Keratinocyte (primary cell): ENCODE data around the gene NCBP2. TPM values are rescaled to one million over a fixed set of nuclear protein-coding genes. Genes with fewer than 3 reads are reported as not detected.

ENCODE experiments used
- DNase-seq: peaks from one replicate; pipeline ENCODE4 v3.0.0-alpha.2; 2011; ENCODE audit warnings: low read depth, missing footprints, low spot score
- FAIRE-seq: peaks from 2 replicates; lab custom pipeline; 2011; peaks lifted over from hg19 to GRCh38; lab: Jason Lieb, UNC
- H2AFZ ChIP-seq: 2 replicates; pipeline ENCODE4 v1.6.0; 2012; ENCODE audit warnings: low read length, control low read depth, inconsistent platforms; ENCODE audit not compliant: control insufficient read depth
- H3K27ac ChIP-seq: 2 replicates; pipeline ENCODE4 v1.5.1; 2011; ENCODE audit warnings: low read length; ENCODE audit not compliant: control insufficient read depth, insufficient read depth
- H3K27me3 ChIP-seq: 3 replicates; pipeline ENCODE4 v1.6.0; 2011; ENCODE audit warnings: low read length; ENCODE audit not compliant: control insufficient read depth, insufficient read depth; ENCODE audit errors: extremely low read depth
- H3K36me3 ChIP-seq, 2 experiments: 2 replicates in 1 of 2; 3 replicates in 1 of 2; pipeline ENCODE4 v1.5.1; 2011; ENCODE audit warnings: low read length in 2 of 2, mild to moderate bottlenecking in 1 of 2; ENCODE audit not compliant: control insufficient read depth in 2 of 2, insufficient read depth in 2 of 2; ENCODE audit errors: extremely low read depth in 1 of 2
- H3K4me1 ChIP-seq: 3 replicates; pipeline ENCODE4 v1.5.1; 2011; ENCODE audit warnings: low read length; ENCODE audit not compliant: control insufficient read depth, insufficient read depth; ENCODE audit errors: extremely low read depth
- H3K4me2 ChIP-seq: 3 replicates; pipeline ENCODE4 v1.6.0; 2011; ENCODE audit warnings: low read depth, low read length; ENCODE audit not compliant: control insufficient read depth, insufficient read depth; ENCODE audit errors: extremely low read depth
- H3K4me3 ChIP-seq, 3 experiments: fragments of 200-600 bp in 1 of 3; sonication (generic) in 1 of 3; 2 replicates in 2 of 3; 3 replicates in 1 of 3; pipeline ENCODE4 v1.5.1; 2011 to 2016; ENCODE audit warnings: low read length in 3 of 3, mild to moderate bottlenecking in 3 of 3, control low read depth in 2 of 3, inconsistent platforms in 1 of 3, low read depth in 1 of 3, mixed read lengths in 1 of 3, mixed run types in 1 of 3, moderate library complexity in 1 of 3; ENCODE audit not compliant: control insufficient read depth in 2 of 3, insufficient read depth in 2 of 3; ENCODE audit errors: extremely low read depth in 1 of 3
- H3K79me2 ChIP-seq: 2 replicates; pipeline ENCODE4 v1.6.0; 2012; ENCODE audit warnings: low read length; ENCODE audit not compliant: control insufficient read depth, insufficient read depth
- H3K9ac ChIP-seq: 3 replicates; pipeline ENCODE4 v1.6.0; 2011; ENCODE audit warnings: low read length; ENCODE audit not compliant: control insufficient read depth, insufficient read depth; ENCODE audit errors: extremely low read depth
- H3K9me1 ChIP-seq: 3 replicates; pipeline ENCODE4 v1.6.0; 2011; ENCODE audit warnings: low read length; ENCODE audit not compliant: control insufficient read depth, insufficient read depth; ENCODE audit errors: extremely low read depth
- H3K9me3 ChIP-seq: 2 replicates; pipeline ENCODE4 v1.5.1; 2012; ENCODE audit warnings: low read depth, low read length; ENCODE audit not compliant: control insufficient read depth
- H4K20me1 ChIP-seq: 3 replicates; pipeline ENCODE4 v1.6.0; 2011; ENCODE audit warnings: low read length; ENCODE audit not compliant: control insufficient read depth, insufficient read depth; ENCODE audit errors: extremely low read depth
- EZH2 ChIP-seq: IDR thresholded peaks from one replicate; pipeline ENCODE4 v1.6.1; 2012; ENCODE audit warnings: inconsistent platforms, mild to moderate bottlenecking, low read length, moderate library complexity
- dilution Hi-C: fragments of 300-500 bp; cut with MboI; formaldehyde crosslinking; loops from one replicate; pipeline ENCODE4 v1.7.0; 2020; ENCODE audit warnings: low sequenced_read_pairs; ENCODE audit not compliant: extremely low pct_ligation_motif_present
- polyA plus RNA-seq, 5 experiments: library from polyadenylated mRNA; depleted of rRNA in 3 of 5; stranded (reverse) in 3 of 5; stranded (forward) in 1 of 5; unstranded in 1 of 5; fragments of >200 nt; gene quantifications; 1 replicate in 1 of 5; 2 replicates in 3 of 5; 3 replicates in 1 of 5; pipeline versions ENCODE4 v1.2.1 to v1.2.3, GENCODE V29; 2011 to 2012; ENCODE audit warnings: missing spikeins in 2 of 5, low read depth in 1 of 5, low replicate concordance in 1 of 5
- TF ChIP-seq, protein P1 (sequence below), 3 experiments: IDR thresholded peaks in 1 of 3; conservative IDR thresholded peaks in 1 of 3; optimal IDR thresholded peaks in 1 of 3; 2 replicates in 2 of 3; 3 replicates in 1 of 3; pipeline versions ENCODE3 to v1.5.1; 2011; ENCODE audit warnings: low read length in 3 of 3, mild to moderate bottlenecking in 3 of 3, moderate library complexity in 2 of 3, control low read depth in 1 of 3, inconsistent platforms in 1 of 3; ENCODE audit not compliant: insufficient read depth in 2 of 3; ENCODE audit errors: extremely low read depth in 1 of 3

The NCBP2 gene
- polyA plus RNA-seq, 1 donor (not counting 4 experiments of a cell fraction or from before 2014, with no cell fraction given) = 71.4 TPM

DNA sequence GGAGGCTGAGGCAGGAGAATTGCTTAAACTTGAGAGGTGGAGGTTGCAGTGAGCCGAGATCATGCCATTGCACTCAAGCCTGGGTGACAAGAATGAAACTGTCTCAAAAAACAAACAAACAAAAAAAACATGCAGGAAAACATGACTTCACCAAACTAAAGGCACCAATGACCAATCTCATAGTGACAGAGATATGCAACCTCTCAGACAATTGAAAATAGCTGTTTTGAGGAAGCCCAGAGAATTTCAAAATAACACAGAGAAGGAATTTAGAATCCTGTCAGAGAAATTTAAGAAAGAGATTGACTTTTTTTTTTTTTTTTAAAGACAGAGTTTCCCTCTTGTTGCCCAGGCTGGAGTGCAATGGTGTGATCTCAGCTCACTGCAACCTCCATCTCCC, 26.1 kb downstream of the NCBP2 start:
- no peaks in the 10 kb centered on the region for H3K9me3 ChIP-seq
- H3K36me3 ChIP-seq = peaks cover 8 to 11% of the 10 kb centered on the region in 2 experiments
- DNase-seq (no peak), FAIRE-seq (no peak)
- no peaks in the 10 kb centered on the region for H3K9me1 ChIP-seq
- H3K79me2 ChIP-seq = no peaks in the 10 kb centered on the region
- H4K20me1 ChIP-seq = no peaks in the 10 kb centered on the region
- no peaks in the 10 kb centered on the region for H3K4me1 ChIP-seq
- H3K27ac ChIP-seq = no peak overlapping the region
- dilution Hi-C loops = no loop called here
- no peak overlapping the region for H2AFZ ChIP-seq
- H3K4me2 ChIP-seq = no peak overlapping the region
- no peak overlapping the region for H3K4me3 ChIP-seq
- TF ChIP-seq, protein P1, sequence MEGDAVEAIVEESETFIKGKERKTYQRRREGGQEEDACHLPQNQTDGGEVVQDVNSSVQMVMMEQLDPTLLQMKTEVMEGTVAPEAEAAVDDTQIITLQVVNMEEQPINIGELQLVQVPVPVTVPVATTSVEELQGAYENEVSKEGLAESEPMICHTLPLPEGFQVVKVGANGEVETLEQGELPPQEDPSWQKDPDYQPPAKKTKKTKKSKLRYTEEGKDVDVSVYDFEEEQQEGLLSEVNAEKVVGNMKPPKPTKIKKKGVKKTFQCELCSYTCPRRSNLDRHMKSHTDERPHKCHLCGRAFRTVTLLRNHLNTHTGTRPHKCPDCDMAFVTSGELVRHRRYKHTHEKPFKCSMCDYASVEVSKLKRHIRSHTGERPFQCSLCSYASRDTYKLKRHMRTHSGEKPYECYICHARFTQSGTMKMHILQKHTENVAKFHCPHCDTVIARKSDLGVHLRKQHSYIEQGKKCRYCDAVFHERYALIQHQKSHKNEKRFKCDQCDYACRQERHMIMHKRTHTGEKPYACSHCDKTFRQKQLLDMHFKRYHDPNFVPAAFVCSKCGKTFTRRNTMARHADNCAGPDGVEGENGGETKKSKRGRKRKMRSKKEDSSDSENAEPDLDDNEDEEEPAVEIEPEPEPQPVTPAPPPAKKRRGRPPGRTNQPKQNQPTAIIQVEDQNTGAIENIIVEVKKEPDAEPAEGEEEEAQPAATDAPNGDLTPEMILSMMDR (optimal IDR thresholded peaks at IDR 0.05 in 1 of 3, IDR thresholded peaks at IDR 0.05 in 1 of 3, conservative IDR thresholded peaks at IDR 0.05 in 1 of 3; ENCODE audit: extremely low read depth in 1 of 3, insufficient read depth in 2 of 3, low read length in 3 of 3) = no peak
- no peak for TF ChIP-seq EZH2
- H3K9ac ChIP-seq = no peak overlapping the region
- H3K27me3 ChIP-seq = no peaks in the 10 kb centered on the region

DNA sequence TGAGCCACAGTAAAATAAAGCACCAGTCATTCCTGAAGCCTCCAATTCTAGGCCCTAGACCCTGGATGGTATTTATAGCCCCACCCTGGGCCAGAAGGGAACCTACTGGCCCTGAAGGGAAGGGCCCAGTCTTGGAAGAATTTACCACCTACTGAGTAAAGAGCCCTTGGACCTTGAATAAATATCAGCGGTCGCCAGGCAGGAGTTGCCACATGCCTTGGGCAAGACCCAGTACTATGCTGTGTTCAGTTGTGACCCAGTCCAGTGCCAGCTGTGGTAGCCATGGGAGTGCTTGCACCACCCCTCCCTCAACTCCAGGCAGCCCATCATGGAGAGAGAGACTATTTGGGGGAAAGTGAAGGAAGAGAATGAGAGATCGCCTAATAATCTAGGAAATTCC, 27.0 kb downstream of the NCBP2 start:
- dilution Hi-C loops = no loop called here
- FAIRE-seq = no peak

More for the DNA sequence above, 27.0 kb downstream of the NCBP2 start:
- TF ChIP-seq EZH2 = no peak
- TF ChIP-seq, protein P1 (optimal IDR thresholded peaks at IDR 0.05 in 1 of 3, IDR thresholded peaks at IDR 0.05 in 1 of 3, conservative IDR thresholded peaks at IDR 0.05 in 1 of 3; ENCODE audit: extremely low read depth in 1 of 3, insufficient read depth in 2 of 3, low read length in 3 of 3) = no peak
- H4K20me1 ChIP-seq = no peaks in the 10 kb centered on the region
- DNase-seq = no peak
- H3K4me1 ChIP-seq = no peaks in the 10 kb centered on the region
- no peak overlapping the region for H3K4me2 ChIP-seq
- no peaks in the 10 kb centered on the region for H3K79me2 ChIP-seq
- no peak overlapping the region for H2AFZ ChIP-seq
- H3K27ac ChIP-seq = no peak overlapping the region
- H3K9me1 ChIP-seq = no peaks in the 10 kb centered on the region
- no peaks in the 10 kb centered on the region for H3K27me3 ChIP-seq
- no peaks in the 10 kb centered on the region for H3K9me3 ChIP-seq
- no peak overlapping the region for H3K4me3 ChIP-seq
- H3K36me3 ChIP-seq = peaks cover 8 to 11% of the 10 kb centered on the region in 2 experiments
- H3K9ac ChIP-seq = no peak overlapping the region
